NCI-H1930 (cell line): ENCODE measurements around the gene KANK3.
"Not testable (repeated sequence)": the region's sequence is repeated elsewhere in the genome, so short reads cannot be mapped to it uniquely, and the experiment has no call there.

Experiments used
- DNase-seq, 2 experiments: peaks; one replicate each; lab custom pipeline; 2025; lab: John Stamatoyannopoulos, UW

Gene KANK3

GRCh38 chr19:8342684-8343482 lies at the start of gene KANK3:
Gene KANK3 (minus strand): TSS chr19:8343262. CDS start chr19:8337828, 5,434 bp downstream.
- DNase-seq = peak; percentile 72 to 82

GRCh38 chr19:8392017-8392591 lies 49.0 kb upstream of the KANK3 start:
- DNase-seq = no peak

- DNase-seq = no peak
These were observed 48.3 kb upstream of the KANK3 start for GRCh38 chr19:8391198-8392016.

GRCh38 chr19:8390617-8390981 lies 47.5 kb upstream of the KANK3 start:
- peak; percentile 55 to 58 for DNase-seq

- DNase-seq = peak; percentile 97
These were observed 47.0 kb upstream of the KANK3 start, which contains the start of gene RAB11B for GRCh38 chr19:8389891-8390616. Gene RAB11B (plus strand): TSS chr19:8390360. CDS start chr19:8390417, 57 bp downstream.

- no peak for DNase-seq
These were observed 45.5 kb upstream of the KANK3 start for GRCh38 chr19:8388612-8388958.

GRCh38 chr19:8387688-8388611 lies 44.9 kb upstream of the KANK3 start:
- peak; percentile 46 to 79 for DNase-seq

- DNase-seq = no peak
These were observed 43.9 kb upstream of the KANK3 start for GRCh38 chr19:8386990-8387389.

- DNase-seq = not testable (repeated sequence)
These were observed 43.4 kb upstream of the KANK3 start for GRCh38 chr19:8386419-8386818.

- DNase-seq = not testable (repeated sequence)
These were observed 42.5 kb upstream of the KANK3 start for GRCh38 chr19:8385566-8385965.

- DNase-seq = not testable (repeated sequence)
These were observed 42.0 kb upstream of the KANK3 start for GRCh38 chr19:8385103-8385502.

GRCh38 chr19:8384569-8384968 lies 41.5 kb upstream of the KANK3 start:
- not testable (repeated sequence) for DNase-seq

- DNase-seq = not testable (repeated sequence)
These were observed 36.3 kb upstream of the KANK3 start for GRCh38 chr19:8379156-8379891.

GRCh38 chr19:8377598-8377997 lies 34.5 kb upstream of the KANK3 start:
- DNase-seq = no peak

GRCh38 chr19:8376373-8376974 lies 33.4 kb upstream of the KANK3 start:
- not testable (repeated sequence) for DNase-seq

- not testable (repeated sequence) for DNase-seq
These were observed 32.7 kb upstream of the KANK3 start for GRCh38 chr19:8375766-8376165.

- DNase-seq = no peak
These were observed 31.1 kb upstream of the KANK3 start for GRCh38 chr19:8373867-8374813.

- no peak for DNase-seq
These were observed 28.1 kb upstream of the KANK3 start for GRCh38 chr19:8371011-8371804.
